Stimulated activated CD4-positive, alpha-beta T cell treated with anti-CD3 and anti-CD28 coated beads, TNF-alpha, amount 100 ng/mL, for 48 hours (primary cell): ENCODE data around the gene XPR1.
"Not testable (repeated sequence)": the region's sequence is repeated elsewhere in the genome, so short reads cannot be mapped to it uniquely, and the experiment has no call there.

Experiments used
- DNase-seq, 3 donors: peaks; one replicate each; pipeline ENCODE4 v3.0.0-alpha.2; 2020; ENCODE audit warnings: low read depth in 3 of 3

Gene XPR1

GRCh38 chr1:180722586-180722985, 90.8 kb downstream of the XPR1 start:
- DNase-seq, result no peak

- DNase-seq, result no peak
Observed at GRCh38 chr1:180724055-180724454, 92.2 kb downstream of the XPR1 start.

GRCh38 chr1:180726024-180726423, 94.2 kb downstream of the XPR1 start:
- DNase-seq, result not testable (repeated sequence)

GRCh38 chr1:180727751-180728150, 95.9 kb downstream of the XPR1 start:
- DNase-seq, result not testable (repeated sequence)

GRCh38 chr1:180728472-180729106, 96.8 kb downstream of the XPR1 start:
- DNase-seq, result no peak

- DNase-seq, result no peak
Observed at GRCh38 chr1:180731131-180731530, 99.3 kb downstream of the XPR1 start.

GRCh38 chr1:180732866-180733265, 101.0 kb downstream of the XPR1 start:
- DNase-seq, result no peak

- DNase-seq, result no peak
Observed at GRCh38 chr1:180734366-180734765, 102.5 kb downstream of the XPR1 start.

- DNase-seq, result no peak
Observed at GRCh38 chr1:180742663-180743062, 110.8 kb downstream of the XPR1 start.

GRCh38 chr1:180743868-180744267, 112.0 kb downstream of the XPR1 start:
- no peak for DNase-seq

- DNase-seq, result no peak
Observed at GRCh38 chr1:180745098-180745497, 113.3 kb downstream of the XPR1 start.

GRCh38 chr1:180751921-180752320, 120.1 kb downstream of the XPR1 start:
- DNase-seq, result no peak

GRCh38 chr1:180754453-180754852, 122.6 kb downstream of the XPR1 start:
- no peak for DNase-seq

- DNase-seq, result no peak
Observed at GRCh38 chr1:180757657-180758056, 125.8 kb downstream of the XPR1 start.

- DNase-seq, result no peak
Observed at GRCh38 chr1:180762796-180763195, 131.0 kb downstream of the XPR1 start.

- DNase-seq, result no peak
Observed at GRCh38 chr1:180765151-180765550, 133.3 kb downstream of the XPR1 start.

GRCh38 chr1:180769889-180770288, 138.1 kb downstream of the XPR1 start:
- no peak for DNase-seq

- DNase-seq, result no peak
Observed at GRCh38 chr1:180773210-180773865, 141.5 kb downstream of the XPR1 start.

- no peak for DNase-seq
Observed at GRCh38 chr1:180775801-180776200, 144.0 kb downstream of the XPR1 start.

- DNase-seq, result no peak
Observed at GRCh38 chr1:180777072-180777689, 145.4 kb downstream of the XPR1 start.

GRCh38 chr1:180778782-180779398, 147.1 kb downstream of the XPR1 start:
- no peak for DNase-seq

GRCh38 chr1:180779584-180779983, 147.8 kb downstream of the XPR1 start:
- DNase-seq, result no peak

- DNase-seq, result no peak
Observed at GRCh38 chr1:180781718-180782117, 149.9 kb downstream of the XPR1 start.
